T47D (cell line): Measurements from ENCODE around the gene OVOL2.
"Not testable (repeated sequence)": the region's sequence is repeated elsewhere in the genome, so short reads cannot be mapped to it uniquely, and the experiment has no call there.

Experiments used
- DNase-seq, 2 experiments: peaks; one replicate each; pipeline versions ENCODE4 v3.0.0 to v3.0.0-alpha.2; 2011 to 2012; ENCODE audit warnings: low read depth in 1 of 2, low spot score in 1 of 2
- JUND ChIP-seq: IDR thresholded peaks from 2 replicates; pipeline ENCODE4 v1.6.1; 2012; ENCODE audit warnings: low read depth
- in situ Hi-C: cut with HindIII; loops from 2 replicates; pipeline ENCODE4 v1.10.0; 2016; ENCODE audit warnings: low sequenced_read_pairs, low pct_unique_long_range_greater_than_20kb

Gene OVOL2

DNA sequence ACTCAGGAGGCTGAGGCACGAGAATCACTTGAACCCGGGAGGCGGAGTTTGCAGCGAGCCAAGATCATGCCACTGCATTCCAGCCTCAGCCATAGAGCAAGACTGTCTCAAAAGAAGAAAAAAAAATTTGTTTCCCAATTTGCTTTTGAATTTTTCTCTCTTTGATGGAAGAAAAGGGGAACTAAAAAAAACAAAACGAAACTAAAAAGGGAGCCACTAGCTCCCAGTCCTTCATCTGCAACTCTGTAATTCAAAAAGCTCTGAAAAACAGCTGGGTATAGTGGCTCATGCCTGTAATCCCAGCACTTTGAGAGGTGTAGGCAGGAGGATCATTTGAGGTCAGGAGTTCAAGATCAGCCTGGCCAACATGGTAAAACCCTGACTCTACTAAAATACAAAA is 9.5 kb downstream of the OVOL2 start:
- in situ Hi-C loops, result no loop called here
- no peak for TF ChIP-seq JUND
- DNase-seq, result no peak

DNA sequence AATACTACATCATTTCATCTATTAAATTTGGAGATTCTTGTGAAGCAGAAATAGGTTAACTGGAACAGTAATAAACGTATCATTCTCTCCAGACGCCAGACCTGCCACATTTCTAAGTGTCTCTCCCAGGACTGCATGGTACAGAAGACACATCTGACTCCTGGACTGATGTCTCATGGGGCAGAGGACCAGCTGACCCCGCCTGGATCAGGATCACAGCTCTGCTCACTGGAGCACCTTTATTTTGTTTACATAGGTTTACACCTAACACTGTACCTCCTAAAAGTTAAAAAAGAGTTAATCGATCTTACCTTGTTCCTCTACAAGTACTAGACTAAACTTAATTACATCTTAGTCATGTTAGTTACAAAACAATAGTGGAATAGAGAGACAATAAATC is 11.2 kb downstream of the OVOL2 start:
- TF ChIP-seq JUND, result no peak
- in situ Hi-C loops, result no loop called here
- DNase-seq, result no peak

GRCh38 chr20:18042229-18042628 is 15.5 kb downstream of the OVOL2 start:
- DNase-seq, result no peak
- no peak for TF ChIP-seq JUND
- in situ Hi-C loops, result no loop called here

- DNase-seq, result no peak
- TF ChIP-seq JUND, result no peak
- in situ Hi-C loops, result no loop called here
Observed at GRCh38 chr20:18041462-18041861, 16.3 kb downstream of the OVOL2 start.

DNA sequence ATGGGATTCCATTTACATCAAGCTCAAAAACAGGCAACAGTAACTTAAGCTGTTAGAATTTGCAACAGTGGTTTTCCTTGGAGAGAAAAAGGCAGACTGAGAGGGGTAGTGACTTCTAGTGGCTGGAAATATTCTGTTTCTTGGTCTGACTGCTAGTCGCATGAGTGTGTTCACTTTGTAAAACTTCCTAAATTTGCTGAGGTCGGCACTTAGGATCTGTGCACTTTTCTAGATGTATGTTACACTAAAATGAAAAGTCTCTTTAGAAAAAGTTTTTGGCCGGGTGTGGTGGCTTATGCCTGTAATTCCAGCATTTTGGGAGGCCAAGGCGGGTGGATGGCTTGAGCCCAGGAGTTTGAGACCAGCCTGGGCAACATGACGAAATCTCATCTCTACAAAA is 18.7 kb downstream of the OVOL2 start:
- no peak for TF ChIP-seq JUND

GRCh38 chr20:18034039-18034438 is 23.7 kb downstream of the OVOL2 start:
- in situ Hi-C loops, result no loop called here
- no peak for DNase-seq

More for the DNA sequence above, 18.7 kb downstream of the OVOL2 start:
- no peak for DNase-seq
- in situ Hi-C loops, result no loop called here

GRCh38 chr20:18032977-18033892 is 24.5 kb downstream of the OVOL2 start:
- DNase-seq, result peak in 1 of 2 experiments; percentile 12
- no peak for TF ChIP-seq JUND
- in situ Hi-C loops, result no loop called here

More at GRCh38 chr20:18034039-18034438, 23.7 kb downstream of the OVOL2 start:
- TF ChIP-seq JUND, result no peak

DNA sequence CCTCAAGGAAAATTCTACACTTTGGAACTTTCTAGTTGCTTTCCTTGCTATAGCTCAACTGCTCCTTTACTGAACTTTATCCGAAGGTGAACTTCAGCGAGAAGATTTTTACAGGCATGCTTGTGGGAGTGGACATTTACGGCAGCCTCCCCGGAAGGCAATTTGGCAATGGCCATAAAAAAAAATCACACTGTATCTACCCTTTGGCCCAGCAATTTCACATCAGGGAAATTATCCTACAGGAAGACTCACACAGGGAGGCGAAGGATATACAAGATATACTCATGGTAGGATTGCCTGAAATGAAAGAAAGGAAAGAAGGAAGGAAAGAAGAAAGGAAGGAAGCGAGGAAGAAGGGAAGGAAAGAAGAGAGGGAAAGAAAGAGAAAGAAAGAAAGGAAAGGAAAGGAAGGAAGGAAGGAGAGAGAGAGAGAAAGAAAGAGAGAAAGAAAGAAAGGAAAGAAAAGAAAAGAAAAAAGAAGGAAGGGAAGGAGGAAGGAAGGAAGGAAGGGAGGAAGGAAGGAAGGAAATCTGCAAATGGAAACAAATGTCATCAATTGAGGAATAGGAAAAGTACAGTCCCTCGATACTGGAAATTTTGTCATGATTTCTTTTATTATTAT is 25.7 kb downstream of the OVOL2 start:
- in situ Hi-C loops, result no loop called here
- no peak for TF ChIP-seq JUND
- no peak for DNase-seq

GRCh38 chr20:18031050-18031449 is 26.7 kb downstream of the OVOL2 start:
- in situ Hi-C loops, result no loop called here
- TF ChIP-seq JUND, result no peak
- no peak for DNase-seq

DNA sequence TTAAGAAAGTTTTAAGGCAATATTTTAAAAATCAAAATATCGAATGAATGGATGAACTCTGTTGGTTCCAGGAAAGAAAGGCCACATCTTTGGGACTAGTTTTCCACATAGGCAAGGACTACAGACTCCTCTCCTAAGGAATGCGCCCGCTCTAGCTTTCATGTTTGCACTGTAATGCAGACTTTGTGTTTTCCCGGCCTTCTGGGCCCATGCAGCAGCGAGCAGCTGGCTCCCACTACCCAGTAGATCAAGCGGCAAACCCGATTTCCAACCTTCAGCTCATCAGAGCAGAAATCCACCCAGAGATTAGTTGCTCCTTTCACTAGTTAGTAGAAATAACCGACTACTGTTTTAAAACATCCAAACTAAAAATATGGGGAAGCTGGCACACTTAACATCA is 27.7 kb downstream of the OVOL2 start:
- in situ Hi-C loops, result no loop called here
- DNase-seq, result no peak

GRCh38 chr20:18027011-18027410 is 30.7 kb downstream of the OVOL2 start:
- DNase-seq, in situ Hi-C loops: not testable (repeated sequence)

More for the DNA sequence above, 27.7 kb downstream of the OVOL2 start:
- TF ChIP-seq JUND, result no peak

DNA sequence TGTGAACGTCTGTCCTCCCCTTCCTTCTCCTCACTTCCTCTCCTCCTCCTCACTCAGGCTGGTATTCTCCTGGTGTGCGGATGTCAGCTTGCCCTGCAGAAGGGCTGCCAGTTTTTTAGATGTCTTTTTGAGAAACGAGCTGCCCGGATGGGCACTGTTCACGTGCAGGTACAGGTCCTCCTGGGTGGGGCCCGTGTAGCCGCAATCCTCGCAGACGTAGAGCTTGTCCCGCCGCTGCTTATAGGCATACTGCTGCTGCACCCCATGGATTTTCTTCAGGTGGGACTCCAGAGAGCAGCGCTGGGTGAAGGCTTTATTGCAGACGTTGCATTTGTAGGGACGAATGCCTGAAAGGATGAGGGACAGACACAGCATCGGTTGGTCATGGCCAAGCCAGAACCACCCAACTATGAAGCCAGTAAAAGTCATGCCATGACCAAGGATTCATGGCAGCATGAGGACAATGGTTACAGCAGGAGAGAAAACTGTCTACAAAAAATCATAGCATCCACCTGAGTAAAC is 33.0 kb downstream of the OVOL2 start:
- DNase-seq, result no peak
- in situ Hi-C loops, result no loop called here
- TF ChIP-seq JUND, result no peak

DNA sequence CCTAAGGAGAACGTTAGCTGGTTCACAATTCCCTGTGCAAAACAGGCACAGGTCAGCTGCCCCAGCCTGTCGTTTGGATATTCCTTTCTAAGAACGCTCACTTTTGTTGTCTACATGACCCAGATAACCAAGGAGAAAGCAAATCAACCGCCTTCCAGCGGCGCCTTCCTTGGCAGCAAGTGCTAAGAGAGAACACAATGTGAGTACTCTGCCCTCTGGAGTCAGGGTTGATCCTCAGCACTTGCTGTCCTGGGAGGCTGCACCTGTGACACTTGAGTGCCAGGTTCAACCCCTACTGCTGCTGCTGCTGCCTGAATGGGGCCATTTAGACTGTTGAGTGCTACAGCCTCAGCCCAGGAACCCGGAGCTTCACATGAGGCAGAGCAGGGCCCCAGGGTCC is 36.8 kb downstream of the OVOL2 start:
- DNase-seq, result no peak
- TF ChIP-seq JUND, result no peak
- in situ Hi-C loops, result no loop called here
